ENCODE data around the gene C11orf24. TPM values are rescaled to one million over a fixed set of nuclear protein-coding genes. Genes with fewer than 3 reads are reported as not detected.

The C11orf24 gene
- total RNA-seq: 10 to 100 TPM; 25.1 to 61.0 TPM

GRCh38 chr11:68271781-68272608, at the start of gene C11orf24:
TSS of gene C11orf24 (minus strand) at chr11:68271973. CDS start at chr11:68263767, 8,206 bp downstream.
- Histone ChIP-seq H3K4me3 (peak within 1 kb of the TSS; percentile 69 to 79), H3K4me1 (replicated peaks) (no peaks in the 10 kb centered on the region), H3K36me3 (no peaks in the 10 kb centered on the region), H3K9me3 (no peaks in the 10 kb centered on the region), H3K27me3 (replicated peaks; ENCODE audit: insufficient read depth) (no peaks in the 10 kb centered on the region), H3K27ac (peak within 1 kb of the TSS; percentile 93)
- TF ChIP-seq CTCF (IDR thresholded peaks at IDR 0.05): peak in 2 of 4 experiments; percentile 2 to 15
- peak; percentile 83 for TF ChIP-seq POLR2AphosphoS5 (IDR thresholded peaks at IDR 0.05)
- TF ChIP-seq POLR2A (IDR thresholded peaks at IDR 0.05): peak; percentile 81
- intact Hi-C loops (cut with DNase I): loop anchor here (5.0 kb wide), 3 partner anchors 40 to 185 kb away; partner anchors contain the start of gene LRP5
- DNase-seq (ENCODE audit: low spot score): peak; percentile 95
- WGBS: 0% methylated on average over 38 of the region's 71 CpGs

DNA sequence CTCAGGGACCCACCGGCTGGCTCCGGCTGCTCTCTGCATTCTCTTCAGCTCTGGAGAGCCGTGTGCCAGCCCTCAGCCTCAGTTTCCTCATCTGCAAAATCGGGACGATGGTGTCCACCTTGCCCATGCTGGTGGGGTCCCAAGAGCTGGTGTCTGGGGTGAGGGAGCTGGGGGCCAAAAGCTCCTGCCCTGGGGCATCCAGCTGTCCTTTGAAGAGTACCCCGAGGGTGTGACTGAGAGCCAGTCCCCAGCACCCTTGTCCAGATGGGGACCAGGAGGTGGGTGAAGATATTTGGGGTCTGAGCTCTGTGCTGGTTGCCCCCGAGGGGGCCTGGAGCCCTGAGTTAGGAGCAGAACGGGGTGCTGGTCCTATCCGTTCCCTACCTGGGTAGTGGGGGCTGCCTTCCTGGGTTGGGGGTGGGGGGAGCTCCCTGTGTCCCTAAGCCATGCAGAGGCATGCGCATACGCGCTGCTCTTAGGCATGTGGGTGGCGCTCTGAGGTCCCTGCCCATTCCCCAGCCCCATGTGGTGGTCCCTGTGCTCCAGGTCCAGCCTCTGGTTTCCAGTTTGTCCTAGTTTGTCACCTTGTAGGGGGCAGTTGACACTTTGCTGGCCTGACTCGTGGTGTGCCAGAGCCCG, 45.5 kb upstream of the C11orf24 start:
- Histone ChIP-seq H3K27me3 (replicated peaks; ENCODE audit: insufficient read depth) (no peaks in the 10 kb centered on the region), H3K9me3 (no peaks in the 10 kb centered on the region), H3K36me3 (no peaks in the 10 kb centered on the region), H3K4me1 (replicated peaks) (peaks cover 6% of the 10 kb centered on the region), H3K4me3 (no peak overlapping the region), H3K27ac (no peak overlapping the region)
- no peak for DNase-seq (ENCODE audit: low spot score)
- no peak for TF ChIP-seq POLR2AphosphoS5 (IDR thresholded peaks at IDR 0.05)
- no peak for TF ChIP-seq CTCF (IDR thresholded peaks at IDR 0.05)
- TF ChIP-seq POLR2A (IDR thresholded peaks at IDR 0.05): no peak
- 79% methylated on average over 15 of the region's 15 CpGs for WGBS
- intact Hi-C loops (cut with DNase I): no loop called here

- Histone ChIP-seq H3K36me3 (no peaks in the 10 kb centered on the region), H3K27me3 (replicated peaks; ENCODE audit: insufficient read depth) (no peaks in the 10 kb centered on the region), H3K4me1 (replicated peaks) (peaks cover 6% of the 10 kb centered on the region), H3K9me3 (no peaks in the 10 kb centered on the region), H3K4me3 (peak overlapping the region in 1 of 2 donors; percentile 75), H3K27ac (peak overlapping the region; percentile 60 to 79)
- DNase-seq (ENCODE audit: low spot score): no peak
- intact Hi-C loops (cut with DNase I): no loop called here
- TF ChIP-seq POLR2A (IDR thresholded peaks at IDR 0.05): no peak
- TF ChIP-seq POLR2AphosphoS5 (IDR thresholded peaks at IDR 0.05): no peak
- TF ChIP-seq CTCF (IDR thresholded peaks at IDR 0.05): no peak
- 55% methylated on average over 19 of the region's 19 CpGs for WGBS
These were observed 43.6 kb upstream of the C11orf24 start for GRCh38 chr11:68315171-68315920.

- Histone ChIP-seq H3K4me3 (peak overlapping the region; percentile 60 to 75), H3K27me3 (replicated peaks; ENCODE audit: insufficient read depth) (no peaks in the 10 kb centered on the region), H3K9me3 (no peaks in the 10 kb centered on the region), H3K27ac (peak overlapping the region; percentile 60 to 79), H3K4me1 (replicated peaks) (peaks cover 6% of the 10 kb centered on the region), H3K36me3 (no peaks in the 10 kb centered on the region)
- TF ChIP-seq POLR2A (IDR thresholded peaks at IDR 0.05): no peak
- no peak for TF ChIP-seq CTCF (IDR thresholded peaks at IDR 0.05)
- TF ChIP-seq POLR2AphosphoS5 (IDR thresholded peaks at IDR 0.05): no peak
- DNase-seq (ENCODE audit: low spot score): no peak
- 14% methylated on average over 27 of the region's 27 CpGs for WGBS
- intact Hi-C loops (cut with DNase I): loop anchor here (5.0 kb wide), 2 partner anchors 42 to 68 kb away; partner anchors contain the start of gene C11orf24
These were observed 42.7 kb upstream of the C11orf24 start for GRCh38 chr11:68314203-68315170.
